Measurements from ENCODE around the gene FCRL6.

The FCRL6 gene

GRCh38 chr1:159854693-159855192, 52.6 kb downstream of the FCRL6 start (continued):
- TF ChIP-seq ZNF24 (tag by site-specific recombination; IDR thresholded peaks at IDR 0.05) (no peak), ZNF514 (tag by site-specific recombination; IDR thresholded peaks at IDR 0.05) (no peak), HOXA7 (CRISPR knock-in tag; IDR thresholded peaks at IDR 0.05; ENCODE audit: borderline replicate concordance) (no peak), ZNF626 (tag by site-specific recombination; IDR thresholded peaks at IDR 0.05) (no peak), ZFP37 (tag by site-specific recombination; IDR thresholded peaks at IDR 0.05) (no peak), ZNF112 (tag by site-specific recombination; IDR thresholded peaks at IDR 0.05) (no peak)
- TF ChIP-seq, protein P1, sequence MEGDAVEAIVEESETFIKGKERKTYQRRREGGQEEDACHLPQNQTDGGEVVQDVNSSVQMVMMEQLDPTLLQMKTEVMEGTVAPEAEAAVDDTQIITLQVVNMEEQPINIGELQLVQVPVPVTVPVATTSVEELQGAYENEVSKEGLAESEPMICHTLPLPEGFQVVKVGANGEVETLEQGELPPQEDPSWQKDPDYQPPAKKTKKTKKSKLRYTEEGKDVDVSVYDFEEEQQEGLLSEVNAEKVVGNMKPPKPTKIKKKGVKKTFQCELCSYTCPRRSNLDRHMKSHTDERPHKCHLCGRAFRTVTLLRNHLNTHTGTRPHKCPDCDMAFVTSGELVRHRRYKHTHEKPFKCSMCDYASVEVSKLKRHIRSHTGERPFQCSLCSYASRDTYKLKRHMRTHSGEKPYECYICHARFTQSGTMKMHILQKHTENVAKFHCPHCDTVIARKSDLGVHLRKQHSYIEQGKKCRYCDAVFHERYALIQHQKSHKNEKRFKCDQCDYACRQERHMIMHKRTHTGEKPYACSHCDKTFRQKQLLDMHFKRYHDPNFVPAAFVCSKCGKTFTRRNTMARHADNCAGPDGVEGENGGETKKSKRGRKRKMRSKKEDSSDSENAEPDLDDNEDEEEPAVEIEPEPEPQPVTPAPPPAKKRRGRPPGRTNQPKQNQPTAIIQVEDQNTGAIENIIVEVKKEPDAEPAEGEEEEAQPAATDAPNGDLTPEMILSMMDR (tag by site-specific recombination; IDR thresholded peaks at IDR 0.05): no peak; the same call in 1 of the 2 replicates
- TF ChIP-seq, protein P2, sequence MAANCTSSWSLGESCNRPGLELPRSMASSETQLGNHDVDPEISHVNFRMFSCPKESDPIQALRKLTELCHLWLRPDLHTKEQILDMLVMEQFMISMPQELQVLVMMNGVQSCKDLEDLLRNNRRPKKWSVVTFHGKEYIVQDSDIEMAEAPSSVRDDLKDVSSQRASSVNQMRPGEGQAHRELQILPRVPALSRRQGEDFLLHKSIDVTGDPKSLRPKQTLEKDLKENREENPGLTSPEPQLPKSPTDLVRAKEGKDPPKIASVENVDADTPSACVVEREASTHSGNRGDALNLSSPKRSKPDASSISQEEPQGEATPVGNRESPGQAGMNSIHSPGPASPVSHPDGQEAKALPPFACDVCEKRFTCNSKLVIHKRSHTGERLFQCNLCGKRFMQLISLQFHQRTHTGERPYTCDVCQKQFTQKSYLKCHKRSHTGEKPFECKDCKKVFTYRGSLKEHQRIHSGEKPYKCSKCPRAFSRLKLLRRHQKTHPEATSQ (tag by site-specific recombination; IDR thresholded peaks at IDR 0.05): no peak

DNA sequence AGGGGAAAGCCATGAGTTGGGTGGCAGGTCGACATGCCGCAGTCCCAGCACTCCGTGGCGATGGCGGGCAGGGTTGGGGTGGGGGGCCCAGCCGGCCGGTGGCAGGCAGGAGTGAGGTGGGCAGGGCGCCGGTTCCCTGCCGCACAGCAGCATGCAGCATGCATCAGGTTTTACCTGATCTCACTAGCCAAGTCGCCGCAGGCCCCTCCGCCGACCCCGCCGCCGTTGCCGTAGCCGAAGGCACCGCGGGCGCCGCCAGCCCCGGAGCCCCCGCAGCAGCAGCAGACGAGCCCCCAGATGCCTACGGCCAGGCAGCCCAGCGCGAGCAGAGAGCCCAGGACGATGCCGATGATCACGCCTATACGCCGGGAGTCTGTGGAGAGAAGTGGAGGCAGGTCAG, 53.5 kb downstream of the FCRL6 start:
- Histone ChIP-seq H3K27ac (ENCODE audit: extremely low read depth, low read depth, low read length) (no peak overlapping the region), H3K9me3 (ENCODE audit: control insufficient read depth, insufficient read depth, low read depth, low read length) (no peaks in the 10 kb centered on the region), H3K4me1 (ENCODE audit: control insufficient read depth, insufficient read depth, low read length) (0 out of 2 replicates have a peak, but pooled peaks cover 4% of the 10 kb centered on the region), H3K4me3 (ENCODE audit: low read depth, low read length) (no peak overlapping the region), H3K36me3 (ENCODE audit: control insufficient read depth in 2 of 2, insufficient read depth in 1 of 2, low read length in 2 of 2) (no peaks in the 10 kb centered on the region)
- ChIA-PET CTCF (interaction anchor here (0.7 to 0.8 kb wide), 2 partner anchors 18 to 49 kb away, joined by 3 read pairs; no protein-coding TSS in a partner anchor), POLR2A (no interaction called here)
- TF ChIP-seq ZNF621 (tag by site-specific recombination; IDR thresholded peaks at IDR 0.05) (no peak), ZBTB20 (tag by site-specific recombination; IDR thresholded peaks at IDR 0.05) (no peak), ZNF140 (tag by site-specific recombination; IDR thresholded peaks at IDR 0.05) (no peak), SCRT2 (tag by site-specific recombination; IDR thresholded peaks at IDR 0.05) (no peak), KLF16 (tag by site-specific recombination; IDR thresholded peaks at IDR 0.05) (no peak), ZNF248 (tag by site-specific recombination; IDR thresholded peaks at IDR 0.05) (no peak), ZNF223 (tag by site-specific recombination; IDR thresholded peaks at IDR 0.05) (no peak), ZNF239 (tag by site-specific recombination; IDR thresholded peaks at IDR 0.05) (no peak), ZNF169 (tag by site-specific recombination; IDR thresholded peaks at IDR 0.05) (no peak), ZNF19 (tag by site-specific recombination; IDR thresholded peaks at IDR 0.05; ENCODE audit: low read depth) (no peak), ZNF561 (tag by site-specific recombination; IDR thresholded peaks at IDR 0.05; ENCODE audit: borderline replicate concordance) (no peak), ZNF585B (tag by site-specific recombination; IDR thresholded peaks at IDR 0.05) (no peak), MEIS1 (CRISPR knock-in tag; IDR thresholded peaks at IDR 0.05; ENCODE audit: borderline replicate concordance) (no peak), ZNF114 (tag by site-specific recombination; IDR thresholded peaks at IDR 0.05) (no peak)
- TF ChIP-seq, protein P3, sequence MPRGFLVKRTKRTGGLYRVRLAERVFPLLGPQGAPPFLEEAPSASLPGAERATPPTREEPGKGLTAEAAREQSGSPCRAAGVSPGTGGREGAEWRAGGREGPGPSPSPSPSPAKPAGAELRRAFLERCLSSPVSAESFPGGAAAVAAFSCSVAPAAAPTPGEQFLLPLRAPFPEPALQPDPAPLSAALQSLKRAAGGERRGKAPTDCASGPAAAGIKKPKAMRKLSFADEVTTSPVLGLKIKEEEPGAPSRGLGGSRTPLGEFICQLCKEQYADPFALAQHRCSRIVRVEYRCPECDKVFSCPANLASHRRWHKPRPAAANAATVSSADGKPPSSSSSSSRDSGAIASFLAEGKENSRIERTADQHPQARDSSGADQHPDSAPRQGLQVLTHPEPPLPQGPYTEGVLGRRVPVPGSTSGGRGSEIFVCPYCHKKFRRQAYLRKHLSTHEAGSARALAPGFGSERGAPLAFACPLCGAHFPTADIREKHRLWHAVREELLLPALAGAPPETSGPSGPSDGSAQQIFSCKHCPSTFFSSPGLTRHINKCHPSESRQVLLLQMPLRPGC (tag by site-specific recombination; IDR thresholded peaks at IDR 0.05): no peak

Measured in HEK293 (cell line).